Stimulated activated CD8-positive, alpha-beta memory T cell treated with anti-CD3 and anti-CD28 coated beads, Interleukin-15, amount 100 ng/mL, for 4 hours (primary cell): ENCODE measurements around the gene POLE4.

Experiments used
- DNase-seq, 2 donors: peaks; one replicate each; pipeline ENCODE4 v3.0.0-alpha.2; 2020; ENCODE audit warnings: low read depth in 2 of 2

POLE4 gene

DNA sequence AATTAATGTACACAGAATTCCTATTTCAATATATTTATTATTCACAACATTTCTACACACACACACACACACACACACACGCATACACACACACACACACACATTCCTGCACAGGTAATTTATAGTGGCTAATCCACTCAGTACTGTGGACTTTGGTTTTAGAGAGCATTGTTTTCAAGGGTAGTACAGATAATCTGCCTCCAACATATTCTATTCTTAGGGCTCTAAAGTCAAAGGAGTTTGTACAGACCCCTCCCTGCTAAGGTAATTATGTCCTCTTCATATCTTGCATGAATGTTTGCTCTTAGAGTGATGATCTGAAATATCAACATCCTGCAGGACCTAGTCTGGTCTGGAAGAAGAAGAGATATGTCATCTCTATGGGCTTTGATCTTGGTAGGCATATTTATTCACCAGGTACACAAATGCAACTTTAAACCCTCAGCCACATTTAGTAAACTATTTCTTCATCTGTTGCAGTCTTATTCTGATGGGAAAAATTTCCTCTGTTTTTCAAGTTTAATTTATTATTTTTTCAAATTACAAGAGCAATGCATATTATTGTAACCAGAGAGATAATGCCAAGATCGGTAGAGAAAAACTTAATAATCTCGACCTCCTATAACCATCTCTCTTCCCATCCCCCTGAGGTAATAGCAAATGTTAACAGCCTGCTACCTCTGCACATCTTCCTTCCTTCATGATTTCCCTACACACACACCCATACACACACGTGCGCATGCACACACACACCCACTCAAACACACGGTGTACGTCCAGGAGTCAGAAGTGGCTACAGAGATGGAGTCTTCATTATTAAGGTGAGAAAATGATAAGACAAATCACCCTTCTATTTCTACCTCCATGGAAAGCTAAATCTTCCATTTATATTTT lies 18.3 kb upstream of the POLE4 start:
- no peak for DNase-seq

DNA sequence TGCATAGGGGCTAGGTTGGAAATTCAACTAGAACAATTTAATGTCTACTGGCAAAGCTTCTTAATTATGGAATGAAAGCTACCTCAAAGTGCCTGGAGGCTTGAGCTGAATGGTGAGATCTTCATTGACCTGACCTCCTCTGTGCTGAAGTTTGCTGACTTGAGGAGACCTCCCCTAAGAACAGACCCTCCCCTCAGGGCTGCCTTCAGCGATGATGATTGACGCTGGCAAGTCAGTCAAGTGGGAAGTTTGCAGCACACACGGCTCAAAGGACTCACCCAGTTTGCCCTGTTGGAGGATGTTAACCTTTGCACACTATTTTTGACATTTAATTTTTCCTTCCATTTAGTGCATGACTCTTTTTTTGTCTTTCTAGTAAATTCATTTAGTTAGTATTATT lies 17.2 kb upstream of the POLE4 start:
- no peak for DNase-seq

DNA sequence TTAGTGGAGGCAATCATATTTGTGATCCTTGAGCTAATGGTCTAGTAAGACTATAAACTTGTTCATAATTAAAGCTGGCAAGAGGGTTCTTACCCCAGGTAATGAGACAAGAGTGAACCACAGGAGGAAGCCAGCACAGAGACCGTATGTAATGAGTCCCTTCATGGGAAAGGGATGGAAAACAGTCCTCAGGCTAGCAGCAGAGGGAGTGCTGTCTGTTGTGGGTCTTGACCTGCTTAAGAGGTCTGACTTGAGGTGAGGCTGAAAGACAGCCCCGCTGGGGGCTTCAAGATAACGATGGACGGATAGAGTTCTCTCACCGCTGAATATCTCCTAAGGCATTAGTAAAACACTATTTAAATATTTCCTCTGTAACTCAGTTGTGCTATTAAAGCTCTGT lies 16.2 kb upstream of the POLE4 start:
- no peak for DNase-seq

- DNase-seq: no peak
Measured at GRCh38 chr2:74944987-74945787, 13.3 kb upstream of the POLE4 start.

GRCh38 chr2:74945788-74946331 lies 12.6 kb upstream of the POLE4 start:
- DNase-seq: no peak

DNA sequence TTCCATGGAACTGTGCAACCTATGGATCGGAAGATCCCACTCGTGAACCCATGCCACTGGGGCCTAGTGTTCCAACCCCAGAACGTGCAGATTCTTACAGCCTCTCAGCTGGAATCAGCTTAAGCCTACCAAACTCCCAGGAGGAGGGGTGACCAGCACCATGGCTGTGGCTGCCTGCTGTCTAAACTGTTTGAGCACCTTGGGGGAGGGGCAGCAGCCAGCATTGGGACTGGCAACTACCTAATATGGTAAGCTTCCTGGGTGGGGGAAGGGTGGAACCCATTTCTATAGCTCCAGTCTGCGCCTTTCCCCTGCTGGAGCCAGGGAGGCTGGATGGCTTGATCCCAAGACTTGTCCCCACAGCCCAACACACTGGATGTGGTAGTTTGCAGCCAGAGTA lies 10.7 kb upstream of the POLE4 start:
- no peak for DNase-seq

DNA sequence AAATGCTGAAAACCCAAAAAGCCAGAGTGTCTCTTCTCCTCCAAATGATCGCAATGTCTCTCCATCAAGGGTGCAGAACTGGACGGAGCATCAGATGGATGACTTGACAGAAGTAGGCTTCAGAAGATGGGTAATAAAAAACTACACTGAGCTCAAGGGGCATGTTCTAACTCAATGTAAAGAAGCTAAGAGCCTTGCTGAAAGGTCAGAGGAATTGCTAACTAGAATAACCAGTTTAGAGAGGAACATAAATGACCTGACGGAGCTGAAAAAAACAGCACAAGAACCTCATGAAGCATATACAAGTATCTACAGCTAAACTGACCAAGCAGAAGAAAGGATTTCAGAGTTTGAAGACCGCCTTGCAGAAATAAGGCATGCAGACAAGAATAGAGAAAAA lies 9.7 kb upstream of the POLE4 start:
- no peak for DNase-seq

DNA sequence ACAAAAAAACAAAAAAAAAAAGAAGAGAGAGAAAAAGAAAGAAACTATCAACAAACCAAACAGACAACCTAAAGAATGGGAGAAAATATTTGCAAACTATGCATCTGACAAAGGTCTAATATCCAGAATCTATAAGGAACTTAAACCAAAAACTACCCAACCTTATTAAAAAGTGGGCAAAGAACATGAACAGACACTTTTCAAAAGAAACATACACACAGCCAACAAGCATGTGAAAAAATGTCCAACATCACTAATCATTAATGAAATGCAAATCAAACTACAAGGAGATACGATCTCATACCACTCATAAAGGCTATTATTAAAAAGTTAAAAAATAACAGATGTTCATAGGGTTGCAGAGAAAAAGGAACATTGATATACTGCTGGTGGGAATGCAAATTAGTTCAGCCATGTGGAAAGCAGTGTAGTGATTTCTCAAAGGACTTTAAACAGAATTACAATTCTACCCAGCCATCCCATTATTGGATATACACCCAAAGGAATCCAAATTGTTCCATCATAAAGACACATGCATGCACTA lies 7.2 kb upstream of the POLE4 start:
- no peak for DNase-seq

GRCh38 chr2:74952575-74952974 lies 5.9 kb upstream of the POLE4 start:
- no peak for DNase-seq

DNA sequence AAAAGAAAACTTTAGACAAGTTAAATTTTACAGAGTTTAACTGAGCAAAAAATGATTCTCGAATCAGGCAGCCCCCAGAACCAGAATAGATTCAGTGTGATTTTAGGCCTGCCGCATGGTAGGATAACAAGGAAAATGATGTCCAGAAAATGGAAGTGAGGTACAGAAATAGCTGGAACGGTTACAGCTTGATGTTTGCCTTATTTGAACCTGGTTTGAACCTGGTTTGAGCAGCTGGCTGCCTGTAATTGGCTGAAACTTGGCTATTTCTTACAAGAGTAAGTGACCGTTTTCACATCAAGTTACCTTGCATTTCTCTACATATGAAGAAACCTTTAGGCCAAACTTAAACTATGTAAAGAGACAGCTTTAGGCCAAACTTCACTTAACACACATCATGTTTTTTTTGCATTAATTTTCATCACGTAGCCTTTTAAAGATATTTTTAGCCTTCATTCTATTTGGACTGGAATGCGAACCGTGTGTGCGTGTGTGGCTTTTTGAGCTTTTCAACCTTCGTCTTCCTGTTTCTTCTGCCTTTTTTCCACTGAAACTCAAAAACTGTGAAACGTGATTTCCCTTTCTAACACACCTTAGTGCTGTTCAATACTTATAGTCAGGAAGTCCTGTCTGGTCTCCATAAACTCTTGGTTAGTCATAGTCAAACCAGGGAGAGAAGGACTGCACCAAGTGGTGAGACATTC lies 4.5 kb upstream of the POLE4 start:
- no peak for DNase-seq

GRCh38 chr2:74954500-74954874 lies 4.0 kb upstream of the POLE4 start:
- DNase-seq: no peak

GRCh38 chr2:74957886-74958273 lies 563 bp upstream of the POLE4 start:
- DNase-seq: no peak

DNA sequence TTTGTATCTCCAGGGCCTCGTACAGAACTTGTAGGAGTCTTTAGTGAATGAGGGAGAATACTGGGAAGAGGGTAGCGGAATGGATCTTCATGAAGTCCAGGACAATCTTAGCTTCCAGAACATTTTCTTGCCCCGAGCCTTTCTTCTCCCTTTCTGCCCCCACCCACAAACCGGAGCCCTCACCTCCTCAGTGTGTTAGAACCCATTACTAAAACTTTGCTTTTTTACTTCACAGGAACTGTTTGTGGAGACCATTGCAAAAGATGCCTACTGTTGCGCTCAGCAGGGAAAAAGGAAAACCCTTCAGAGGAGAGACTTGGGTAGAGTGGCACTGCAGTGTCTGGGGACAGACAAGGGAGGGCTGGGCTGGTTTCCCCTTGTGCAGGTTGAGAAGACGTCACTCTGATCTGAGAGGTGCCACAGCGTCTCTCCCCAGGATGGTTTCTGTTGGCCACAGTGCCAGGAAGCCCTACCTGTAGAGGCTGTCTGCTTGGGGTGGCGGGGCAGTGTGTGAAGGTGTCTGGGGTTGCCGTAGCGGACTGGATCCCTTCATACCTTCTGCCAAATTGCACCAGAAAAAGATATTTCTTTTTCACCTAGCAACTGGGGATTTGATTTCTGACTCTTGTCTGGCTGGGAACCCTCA lies 786 bp downstream of the POLE4 start:
- DNase-seq: no peak

DNA sequence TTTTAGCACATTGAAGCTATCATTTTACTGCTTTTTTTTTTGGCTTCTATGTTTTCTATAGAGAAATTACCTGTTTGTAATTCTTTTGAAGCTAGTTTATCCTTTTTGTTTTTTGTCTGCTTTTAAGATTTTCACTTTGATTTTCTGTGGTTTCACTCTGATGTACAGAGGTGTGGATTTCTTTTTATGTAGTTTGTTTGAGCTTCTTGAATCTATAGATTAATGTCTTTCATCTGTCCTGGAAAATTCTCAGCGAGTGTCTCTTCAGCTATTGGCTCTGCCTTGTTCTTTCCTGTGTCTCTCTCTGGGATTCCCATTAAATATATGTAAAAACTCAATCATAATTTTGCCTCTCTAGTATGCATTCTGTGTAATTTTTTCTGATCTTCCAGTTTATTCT lies 8.4 kb downstream of the POLE4 start:
- DNase-seq: no peak

DNA sequence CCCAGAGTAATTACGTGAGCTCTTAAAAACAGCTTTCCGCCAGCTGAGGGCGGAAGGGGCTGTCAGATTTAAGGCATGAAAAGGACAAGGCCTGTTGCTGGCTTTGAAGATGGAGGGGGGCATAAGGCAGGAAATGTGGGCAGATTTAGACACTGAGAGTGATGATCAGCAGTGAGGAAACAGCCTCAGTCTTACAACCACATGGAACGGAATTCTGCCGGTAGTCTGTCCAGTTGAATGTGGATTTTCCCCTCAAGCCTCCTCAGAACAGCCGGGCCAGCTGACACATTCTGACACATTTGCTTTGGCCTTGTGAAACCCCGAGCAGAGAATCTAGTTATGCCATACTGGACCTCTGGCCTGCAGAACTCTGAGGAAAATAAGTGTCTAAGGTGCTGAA lies 16.6 kb downstream of the POLE4 start:
- no peak for DNase-seq

DNA sequence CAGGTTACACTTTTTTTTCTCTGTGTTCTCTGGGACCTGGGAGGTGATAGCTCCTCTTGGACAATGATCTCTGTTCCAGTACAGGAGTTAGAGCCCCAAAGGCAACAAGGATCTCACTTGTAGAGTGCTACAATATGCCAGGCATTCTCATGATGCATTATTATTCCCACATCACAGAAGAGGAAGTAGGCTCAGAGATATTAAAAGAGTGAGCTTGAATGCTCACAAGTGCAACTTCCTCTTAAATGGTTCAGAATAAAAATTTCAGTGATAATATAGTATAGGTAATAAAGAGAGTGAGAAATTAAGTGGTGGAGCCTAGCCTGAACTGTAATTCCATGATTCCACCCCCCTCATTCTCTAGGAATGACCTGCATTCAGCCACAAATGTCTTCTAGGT lies 21.4 kb downstream of the POLE4 start:
- no peak for DNase-seq

DNA sequence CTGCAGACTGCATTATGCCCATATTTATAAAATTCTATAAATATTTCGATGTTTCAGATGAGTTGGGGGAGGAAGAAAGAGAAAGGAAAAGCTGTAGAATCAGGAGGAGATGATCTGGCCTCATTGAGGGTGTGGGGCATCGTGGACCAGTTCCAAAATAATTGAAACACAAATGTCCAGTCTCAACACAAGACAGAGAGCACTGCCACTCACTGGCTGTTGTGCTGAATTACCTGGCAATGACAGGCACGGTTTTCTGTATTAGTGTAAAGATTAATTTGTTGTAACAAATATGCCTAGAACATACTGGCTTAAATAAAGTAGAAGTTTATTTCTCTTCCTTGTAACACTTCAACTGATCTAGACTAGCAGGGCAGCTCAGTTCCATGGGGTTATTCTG lies 24.1 kb downstream of the POLE4 start:
- DNase-seq: no peak

GRCh38 chr2:74983631-74984392 lies 25.4 kb downstream of the POLE4 start:
- no peak for DNase-seq

GRCh38 chr2:74984947-74985637 lies 26.6 kb downstream of the POLE4 start:
- no peak for DNase-seq

DNA sequence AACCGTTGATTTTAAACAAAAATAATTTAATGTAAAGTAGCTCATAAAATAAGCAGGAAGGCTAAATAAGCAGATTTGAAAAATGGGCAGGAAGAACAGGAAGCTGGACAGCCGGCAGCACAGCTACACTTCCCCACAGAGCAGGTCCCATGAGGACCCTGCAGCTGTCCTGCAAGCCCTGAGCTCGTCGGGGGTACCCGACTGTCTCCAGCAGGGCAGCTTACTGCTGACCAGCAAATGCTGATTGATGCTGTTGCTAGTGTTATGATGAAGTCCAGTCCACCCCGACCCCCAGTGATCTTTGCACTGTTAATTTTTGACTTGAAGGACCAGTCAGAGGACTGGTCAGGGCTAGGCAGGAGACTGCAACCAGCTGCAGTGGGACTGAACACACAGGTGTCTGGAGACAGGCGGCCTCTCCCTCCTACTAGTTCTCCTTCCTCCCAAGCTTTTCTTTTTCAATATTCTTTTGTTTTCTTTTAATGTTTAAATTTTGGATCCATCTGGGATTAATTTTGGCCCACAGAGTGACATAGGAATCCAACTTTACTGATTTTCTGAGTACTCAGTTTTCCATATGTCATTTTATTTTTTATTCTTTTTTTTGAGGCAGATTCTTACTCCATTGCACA lies 27.7 kb downstream of the POLE4 start:
- no peak for DNase-seq
